Stimulated activated CD8-positive, alpha-beta memory T cell treated with anti-CD3 and anti-CD28 coated beads, Interleukin-15, amount 100 ng/mL, for 1 hour (primary cell): Measurements from ENCODE around the gene ZNF438.
"Not testable (repeated sequence)": the region's sequence is repeated elsewhere in the genome, so short reads cannot be mapped to it uniquely, and the experiment has no call there.

Experiments
- DNase-seq: peaks from one replicate; pipeline ENCODE4 v3.0.0-alpha.2; 2020; ENCODE audit warnings: low read depth

ZNF438 gene

GRCh38 chr10:30805061-30805460 is 226.6 kb downstream of the ZNF438 start:
- DNase-seq = no peak

DNA sequence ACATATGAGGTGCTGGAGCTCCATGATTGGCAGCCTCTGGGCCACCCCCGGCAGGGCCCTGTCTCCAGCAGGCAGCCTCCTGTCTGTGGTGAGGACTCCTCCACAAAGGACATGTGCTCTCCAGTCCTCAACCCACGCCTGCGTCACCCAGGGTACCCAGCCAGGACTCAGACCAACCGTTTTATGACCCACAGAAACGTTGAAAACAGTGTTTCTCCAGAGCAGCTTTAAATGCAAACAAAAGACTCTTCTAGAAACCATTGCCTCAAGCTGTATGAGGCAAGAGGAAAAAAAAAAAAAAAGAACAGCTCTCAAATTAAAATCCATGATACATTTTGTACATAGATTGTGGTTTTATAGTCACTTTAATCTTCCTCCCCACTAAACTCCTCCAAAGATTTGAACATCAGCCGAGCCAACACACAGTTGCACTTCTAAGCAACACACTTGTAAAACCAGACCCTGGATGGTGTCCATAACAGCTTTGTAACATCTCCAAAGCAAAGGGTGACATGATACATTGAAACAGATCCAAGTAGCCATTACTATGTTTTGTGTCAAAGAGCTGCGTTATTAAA is 227.1 kb downstream of the ZNF438 start:
- DNase-seq = no peak

- DNase-seq = no peak
These were observed 227.8 kb downstream of the ZNF438 start for GRCh38 chr10:30803892-30804322.

GRCh38 chr10:30803058-30803457 is 228.6 kb downstream of the ZNF438 start:
- DNase-seq = no peak

DNA sequence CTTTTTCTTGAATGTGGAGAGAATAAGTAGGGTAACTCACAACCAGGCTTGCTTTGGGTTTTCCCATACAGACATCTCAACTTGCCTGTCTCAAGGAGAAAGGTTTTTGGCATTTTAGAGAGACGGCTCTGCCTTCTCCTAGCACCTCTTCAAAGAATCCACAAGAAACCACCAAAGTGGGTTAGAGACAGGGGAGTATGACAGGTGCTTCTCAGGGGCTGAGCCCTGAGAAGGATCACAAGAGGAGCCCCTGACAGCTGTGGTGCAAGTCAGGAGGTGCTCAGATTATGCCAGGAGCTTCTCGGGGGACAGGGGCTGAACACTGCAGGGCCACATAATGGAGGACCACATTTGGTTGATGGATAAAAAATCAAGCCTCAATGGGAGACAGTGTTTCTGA is 231.3 kb downstream of the ZNF438 start:
- DNase-seq = no peak

DNA sequence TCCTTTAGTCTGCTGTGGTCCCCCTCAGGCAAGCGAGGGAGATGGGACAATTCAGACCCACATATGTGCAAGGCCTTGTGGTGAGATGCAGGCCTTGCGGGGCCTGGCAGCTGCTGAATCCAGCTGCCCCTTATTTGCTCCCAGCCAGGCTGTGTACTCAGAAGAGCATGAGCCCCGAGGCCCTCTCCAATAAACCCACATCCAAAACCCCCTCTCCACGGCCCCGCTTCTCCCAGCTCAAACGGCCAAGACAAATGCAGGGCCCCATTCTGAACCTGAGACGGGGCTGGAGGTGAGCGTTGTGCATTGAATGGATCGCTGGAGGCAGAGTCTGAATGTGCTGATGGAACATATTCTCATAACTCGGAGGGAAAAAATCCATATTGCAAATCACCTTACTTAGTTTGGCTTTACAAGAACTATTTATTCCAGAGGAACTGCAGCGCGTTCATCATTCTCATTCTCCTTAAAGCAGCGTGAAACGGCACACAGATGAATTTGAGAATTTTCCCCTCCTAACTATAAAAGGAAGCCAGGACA is 232.9 kb downstream of the ZNF438 start:
- DNase-seq = no peak

GRCh38 chr10:30795024-30795423 is 236.6 kb downstream of the ZNF438 start:
- DNase-seq = not testable (repeated sequence)
